ENCODE data around the gene FOXP1. TPM values are rescaled to one million over a fixed set of nuclear protein-coding genes. Genes with fewer than 3 reads are reported as not detected.
A peak's percentile ranks its signal among the peaks of the same experiment; 100 is the strongest.

Gene FOXP1
- total and polyA plus RNA-seq, 2 donors (not counting 1 experiment from before 2014, with no cell fraction given), result 70.3 to 101 TPM

- no peak overlapping the region for H3K27ac ChIP-seq (ENCODE audit: insufficient read depth, low read length)
- no peak overlapping the region for H3K4me2 ChIP-seq (ENCODE audit: extremely low read depth, insufficient read depth, low read length)
- no peak overlapping the region for H2AFZ ChIP-seq (ENCODE audit: low read length)
- no peaks in the 10 kb centered on the region for H3K36me3 ChIP-seq (ENCODE audit: control insufficient read depth, insufficient read depth, low read length)
- H3K9ac ChIP-seq (ENCODE audit: insufficient read depth, low read length), result no peak overlapping the region
- no peaks in the 10 kb centered on the region for H3K9me3 ChIP-seq (ENCODE audit: control insufficient read depth, insufficient read depth, low read depth, low read length)
- H3K4me3 ChIP-seq (replicated peaks in 1 of 4; ENCODE audit: control extremely low read depth in 1 of 4, insufficient read depth in 1 of 4, low read depth in 3 of 4, low read length in 4 of 4), result no peak overlapping the region
- TF ChIP-seq EZH2 (IDR thresholded peaks at IDR 0.05; ENCODE audit: low read length, missing control alignments) (no peak), CTCF (conservative IDR thresholded peaks at IDR 0.05 in 1 of 2, IDR thresholded peaks at IDR 0.05 in 1 of 2; ENCODE audit: low read depth in 1 of 2, low read length in 2 of 2) (no peak)
- no peaks in the 10 kb centered on the region for H3K4me1 ChIP-seq (ENCODE audit: control insufficient read depth, extremely low read depth, insufficient read depth, low read length)
- H3K79me2 ChIP-seq (ENCODE audit: control insufficient read depth, insufficient read depth, low read length), result no peaks in the 10 kb centered on the region
- no peak for DNase-seq (ENCODE audit: low read depth in 2 of 2)
- H3K27me3 ChIP-seq (ENCODE audit: control insufficient read depth, insufficient read depth, low read length), result no peaks in the 10 kb centered on the region
- no peaks in the 10 kb centered on the region for H4K20me1 ChIP-seq (ENCODE audit: control insufficient read depth, extremely low read depth, insufficient read depth, low read length)
These were observed 322.7 kb downstream of the FOXP1 start for GRCh38 chr3:71260782-71261181.

GRCh38 chr3:71258526-71258925 lies 325.0 kb downstream of the FOXP1 start:
- Histone ChIP-seq H3K36me3 (ENCODE audit: control insufficient read depth, insufficient read depth, low read length) (no peaks in the 10 kb centered on the region), H3K27me3 (ENCODE audit: control insufficient read depth, insufficient read depth, low read length) (no peaks in the 10 kb centered on the region), H3K27ac (ENCODE audit: insufficient read depth, low read length) (no peak overlapping the region), H3K9me3 (ENCODE audit: control insufficient read depth, insufficient read depth, low read depth, low read length) (no peaks in the 10 kb centered on the region), H3K9ac (ENCODE audit: insufficient read depth, low read length) (no peak overlapping the region), H3K4me1 (ENCODE audit: control insufficient read depth, extremely low read depth, insufficient read depth, low read length) (peaks cover 3% of the 10 kb centered on the region), H3K4me3 (replicated peaks in 1 of 4; ENCODE audit: control extremely low read depth in 1 of 4, insufficient read depth in 1 of 4, low read depth in 3 of 4, low read length in 4 of 4) (no peak overlapping the region), H3K79me2 (ENCODE audit: control insufficient read depth, insufficient read depth, low read length) (no peaks in the 10 kb centered on the region), H3K4me2 (ENCODE audit: extremely low read depth, insufficient read depth, low read length) (no peak overlapping the region), H2AFZ (ENCODE audit: low read length) (no peak overlapping the region), H4K20me1 (ENCODE audit: control insufficient read depth, extremely low read depth, insufficient read depth, low read length) (no peaks in the 10 kb centered on the region)
- DNase-seq (ENCODE audit: low read depth in 2 of 2), result peak in 1 of 2 donors; percentile 22
- TF ChIP-seq CTCF (conservative IDR thresholded peaks at IDR 0.05 in 1 of 2, IDR thresholded peaks at IDR 0.05 in 1 of 2; ENCODE audit: low read depth in 1 of 2, low read length in 2 of 2), result no peak
- TF ChIP-seq EZH2 (IDR thresholded peaks at IDR 0.05; ENCODE audit: low read length, missing control alignments), result no peak

GRCh38 chr3:71258116-71258515 lies 325.4 kb downstream of the FOXP1 start:
- Histone ChIP-seq H3K4me1 (ENCODE audit: control insufficient read depth, extremely low read depth, insufficient read depth, low read length) (peaks cover 3% of the 10 kb centered on the region), H3K79me2 (ENCODE audit: control insufficient read depth, insufficient read depth, low read length) (no peaks in the 10 kb centered on the region), H3K4me2 (ENCODE audit: extremely low read depth, insufficient read depth, low read length) (no peak overlapping the region), H3K27ac (ENCODE audit: insufficient read depth, low read length) (no peak overlapping the region), H3K4me3 (replicated peaks in 1 of 4; ENCODE audit: control extremely low read depth in 1 of 4, insufficient read depth in 1 of 4, low read depth in 3 of 4, low read length in 4 of 4) (no peak overlapping the region), H3K27me3 (ENCODE audit: control insufficient read depth, insufficient read depth, low read length) (no peaks in the 10 kb centered on the region), H3K9ac (ENCODE audit: insufficient read depth, low read length) (no peak overlapping the region), H3K36me3 (ENCODE audit: control insufficient read depth, insufficient read depth, low read length) (no peaks in the 10 kb centered on the region), H2AFZ (ENCODE audit: low read length) (no peak overlapping the region), H4K20me1 (ENCODE audit: control insufficient read depth, extremely low read depth, insufficient read depth, low read length) (no peaks in the 10 kb centered on the region), H3K9me3 (ENCODE audit: control insufficient read depth, insufficient read depth, low read depth, low read length) (no peaks in the 10 kb centered on the region)
- TF ChIP-seq EZH2 (IDR thresholded peaks at IDR 0.05; ENCODE audit: low read length, missing control alignments), result no peak
- TF ChIP-seq CTCF (conservative IDR thresholded peaks at IDR 0.05 in 1 of 2, IDR thresholded peaks at IDR 0.05 in 1 of 2; ENCODE audit: low read depth in 1 of 2, low read length in 2 of 2), result no peak
- DNase-seq (ENCODE audit: low read depth in 2 of 2), result peak; percentile 36 to 97

All from fibroblast of lung (primary cell).